ENCODE measurements around the gene FAM13A. TPM values are rescaled to one million over a fixed set of nuclear protein-coding genes. Genes with fewer than 3 reads are reported as not detected.

FAM13A gene
- 100 to 1,000 TPM in 1 of 4 donors, 10 to 100 TPM in 3; 72.3 to 105 (median 90.0) TPM for total RNA-seq

GRCh38 chr4:89056953-89057398, at the start of gene FAM13A:
Gene FAM13A (minus strand): TSS chr4:89057185. CDS start chr4:89056964, 221 bp downstream.
- H3K4me3 ChIP-seq = peak within 1 kb of the TSS; percentile 6 to 45 (median 36)
- peak within 1 kb of the TSS in 2 of 4 donors; percentile 27 to 57 for H3K27ac ChIP-seq
- peaks cover 0 to 17% (median 0%) of the 10 kb centered on the region in 4 donors for H3K4me1 ChIP-seq
- DNase-seq = peak in 2 of 3 donors; percentile 23 to 87
- H3K27me3 ChIP-seq = no peaks in the 10 kb centered on the region
- H3K36me3 ChIP-seq = no peaks in the 10 kb centered on the region
- H3K9me3 ChIP-seq = no peaks in the 10 kb centered on the region
- TF ChIP-seq POLR2A (IDR thresholded peaks at IDR 0.05) = no peak
- no peak for TF ChIP-seq CTCF (IDR thresholded peaks at IDR 0.05)

GRCh38 chr4:89105726-89106125, 48.7 kb upstream of the FAM13A start:
- no peak for TF ChIP-seq POLR2A (IDR thresholded peaks at IDR 0.05)
- TF ChIP-seq CTCF (IDR thresholded peaks at IDR 0.05) = no peak
- no peaks in the 10 kb centered on the region for H3K36me3 ChIP-seq
- no peak overlapping the region for H3K27ac ChIP-seq
- H3K27me3 ChIP-seq = no peaks in the 10 kb centered on the region
- no peaks in the 10 kb centered on the region for H3K9me3 ChIP-seq
- H3K4me1 ChIP-seq = no peaks in the 10 kb centered on the region
- no peak for DNase-seq
- no peak overlapping the region for H3K4me3 ChIP-seq

- H3K36me3 ChIP-seq = no peaks in the 10 kb centered on the region
- H3K4me3 ChIP-seq = no peak overlapping the region
- peak in 1 of 3 donors; percentile 37 for DNase-seq
- H3K9me3 ChIP-seq = no peaks in the 10 kb centered on the region
- H3K4me1 ChIP-seq = no peaks in the 10 kb centered on the region
- TF ChIP-seq POLR2A (IDR thresholded peaks at IDR 0.05) (no peak), CTCF (IDR thresholded peaks at IDR 0.05) (no peak)
- H3K27ac ChIP-seq = no peak overlapping the region
- H3K27me3 ChIP-seq = no peaks in the 10 kb centered on the region
Measured at GRCh38 chr4:89101256-89102161, 44.5 kb upstream of the FAM13A start.

GRCh38 chr4:89100853-89101252, 43.9 kb upstream of the FAM13A start:
- Histone ChIP-seq H3K4me1 (no peaks in the 10 kb centered on the region), H3K4me3 (no peak overlapping the region), H3K27me3 (no peaks in the 10 kb centered on the region), H3K9me3 (no peaks in the 10 kb centered on the region), H3K36me3 (no peaks in the 10 kb centered on the region), H3K27ac (no peak overlapping the region)
- DNase-seq = no peak
- TF ChIP-seq POLR2A (IDR thresholded peaks at IDR 0.05) (no peak), CTCF (IDR thresholded peaks at IDR 0.05) (no peak)

- Histone ChIP-seq H3K4me3 (no peak overlapping the region), H3K27ac (no peak overlapping the region), H3K27me3 (no peaks in the 10 kb centered on the region), H3K36me3 (no peaks in the 10 kb centered on the region), H3K9me3 (no peaks in the 10 kb centered on the region), H3K4me1 (no peaks in the 10 kb centered on the region)
- no peak for DNase-seq
- TF ChIP-seq CTCF (IDR thresholded peaks at IDR 0.05) = no peak
- TF ChIP-seq POLR2A (IDR thresholded peaks at IDR 0.05) = no peak
Measured at GRCh38 chr4:89099471-89099870, 42.5 kb upstream of the FAM13A start.
